SK-N-SH (cell line): ENCODE results near the gene KLHL35.

Experiments
- CHD2 ChIP-seq: fragments of 150-350 bp; IDR thresholded peaks from 2 replicates; pipeline ENCODE4 v1.6.1; 2018; ENCODE audit warnings: low read length; ENCODE audit not compliant: partially characterized antibody
- EP300 ChIP-seq, 2 experiments: IDR thresholded peaks; 2 replicates each; pipeline versions ENCODE4 v1.4.0 to v1.6.1; 2012; ENCODE audit warnings: borderline replicate concordance in 1 of 2, low read depth in 1 of 2, low read length in 1 of 2
- GABPA ChIP-seq: IDR thresholded peaks from 2 replicates; pipeline ENCODE4 v1.4.0; 2012; ENCODE audit warnings: low read depth, mild to moderate bottlenecking
- JUND ChIP-seq: IDR thresholded peaks from 2 replicates; pipeline ENCODE4 v1.4.0; 2012
- NRF1 ChIP-seq: IDR thresholded peaks from 2 replicates; pipeline ENCODE4 v1.6.1; 2012; ENCODE audit warnings: low read depth, mild to moderate bottlenecking, low read length
- RAD21 ChIP-seq: IDR thresholded peaks from 2 replicates; pipeline ENCODE4 v1.6.1; 2012; ENCODE audit warnings: mild to moderate bottlenecking, low read length
- SMC3 ChIP-seq: IDR thresholded peaks from 2 replicates; pipeline ENCODE4 v1.6.1; 2012; ENCODE audit warnings: low read depth, low read length, improper control_type of control experiment
- YY1 ChIP-seq: IDR thresholded peaks from 2 replicates; pipeline ENCODE4 v1.4.0; 2012; ENCODE audit warnings: low read depth, mild to moderate bottlenecking
- TF ChIP-seq, protein P1 (sequence below): IDR thresholded peaks from 2 replicates; pipeline ENCODE4 v1.6.1; 2012; ENCODE audit warnings: mild to moderate bottlenecking, low read depth, low read length, moderate library complexity
- TF ChIP-seq, protein P2 (sequence below): fragments of 200-600 bp; sonication (generic); IDR thresholded peaks from 2 replicates; pipeline ENCODE4 v1.6.1; 2017; ENCODE audit warnings: antibody characterized with exemption, mild to moderate bottlenecking, moderate library complexity

DNA sequence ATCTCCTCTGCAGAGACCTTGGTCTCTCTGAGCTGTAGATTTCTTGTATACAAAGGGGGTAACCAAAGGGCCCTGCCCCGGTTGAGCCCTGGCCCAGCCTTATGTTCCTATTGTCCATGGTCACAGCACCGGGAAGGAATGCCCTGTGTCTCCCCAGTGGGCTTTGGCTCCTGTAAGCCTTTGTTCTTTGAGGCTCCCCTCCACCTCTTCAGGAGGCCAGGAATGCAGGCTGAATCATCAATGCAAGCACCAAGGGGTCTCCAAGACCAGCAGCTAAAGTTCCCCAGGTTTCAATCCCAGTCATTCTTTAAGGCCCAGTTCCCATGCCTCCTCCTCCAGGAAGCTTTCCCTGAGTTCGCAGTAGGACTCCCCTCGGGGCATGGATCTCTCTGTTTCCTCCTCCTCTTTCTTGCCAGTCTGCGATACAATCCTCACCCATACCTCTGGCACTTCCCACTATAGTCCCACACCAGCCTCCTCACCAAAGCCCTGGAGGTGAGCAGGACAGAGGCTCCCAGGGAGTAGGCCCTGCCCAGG is 29.2 kb upstream of the KLHL35 start:
- TF ChIP-seq, protein P1, sequence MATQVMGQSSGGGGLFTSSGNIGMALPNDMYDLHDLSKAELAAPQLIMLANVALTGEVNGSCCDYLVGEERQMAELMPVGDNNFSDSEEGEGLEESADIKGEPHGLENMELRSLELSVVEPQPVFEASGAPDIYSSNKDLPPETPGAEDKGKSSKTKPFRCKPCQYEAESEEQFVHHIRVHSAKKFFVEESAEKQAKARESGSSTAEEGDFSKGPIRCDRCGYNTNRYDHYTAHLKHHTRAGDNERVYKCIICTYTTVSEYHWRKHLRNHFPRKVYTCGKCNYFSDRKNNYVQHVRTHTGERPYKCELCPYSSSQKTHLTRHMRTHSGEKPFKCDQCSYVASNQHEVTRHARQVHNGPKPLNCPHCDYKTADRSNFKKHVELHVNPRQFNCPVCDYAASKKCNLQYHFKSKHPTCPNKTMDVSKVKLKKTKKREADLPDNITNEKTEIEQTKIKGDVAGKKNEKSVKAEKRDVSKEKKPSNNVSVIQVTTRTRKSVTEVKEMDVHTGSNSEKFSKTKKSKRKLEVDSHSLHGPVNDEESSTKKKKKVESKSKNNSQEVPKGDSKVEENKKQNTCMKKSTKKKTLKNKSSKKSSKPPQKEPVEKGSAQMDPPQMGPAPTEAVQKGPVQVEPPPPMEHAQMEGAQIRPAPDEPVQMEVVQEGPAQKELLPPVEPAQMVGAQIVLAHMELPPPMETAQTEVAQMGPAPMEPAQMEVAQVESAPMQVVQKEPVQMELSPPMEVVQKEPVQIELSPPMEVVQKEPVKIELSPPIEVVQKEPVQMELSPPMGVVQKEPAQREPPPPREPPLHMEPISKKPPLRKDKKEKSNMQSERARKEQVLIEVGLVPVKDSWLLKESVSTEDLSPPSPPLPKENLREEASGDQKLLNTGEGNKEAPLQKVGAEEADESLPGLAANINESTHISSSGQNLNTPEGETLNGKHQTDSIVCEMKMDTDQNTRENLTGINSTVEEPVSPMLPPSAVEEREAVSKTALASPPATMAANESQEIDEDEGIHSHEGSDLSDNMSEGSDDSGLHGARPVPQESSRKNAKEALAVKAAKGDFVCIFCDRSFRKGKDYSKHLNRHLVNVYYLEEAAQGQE: no peak
- TF ChIP-seq JUND: no peak
- TF ChIP-seq, protein P2, sequence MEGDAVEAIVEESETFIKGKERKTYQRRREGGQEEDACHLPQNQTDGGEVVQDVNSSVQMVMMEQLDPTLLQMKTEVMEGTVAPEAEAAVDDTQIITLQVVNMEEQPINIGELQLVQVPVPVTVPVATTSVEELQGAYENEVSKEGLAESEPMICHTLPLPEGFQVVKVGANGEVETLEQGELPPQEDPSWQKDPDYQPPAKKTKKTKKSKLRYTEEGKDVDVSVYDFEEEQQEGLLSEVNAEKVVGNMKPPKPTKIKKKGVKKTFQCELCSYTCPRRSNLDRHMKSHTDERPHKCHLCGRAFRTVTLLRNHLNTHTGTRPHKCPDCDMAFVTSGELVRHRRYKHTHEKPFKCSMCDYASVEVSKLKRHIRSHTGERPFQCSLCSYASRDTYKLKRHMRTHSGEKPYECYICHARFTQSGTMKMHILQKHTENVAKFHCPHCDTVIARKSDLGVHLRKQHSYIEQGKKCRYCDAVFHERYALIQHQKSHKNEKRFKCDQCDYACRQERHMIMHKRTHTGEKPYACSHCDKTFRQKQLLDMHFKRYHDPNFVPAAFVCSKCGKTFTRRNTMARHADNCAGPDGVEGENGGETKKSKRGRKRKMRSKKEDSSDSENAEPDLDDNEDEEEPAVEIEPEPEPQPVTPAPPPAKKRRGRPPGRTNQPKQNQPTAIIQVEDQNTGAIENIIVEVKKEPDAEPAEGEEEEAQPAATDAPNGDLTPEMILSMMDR: no peak
- TF ChIP-seq GABPA: no peak
- no peak for TF ChIP-seq NRF1
- TF ChIP-seq EP300 (IDR thresholded peaks at IDR 0.05; ENCODE audit: borderline replicate concordance in 1 of 2, low read depth in 1 of 2, low read length in 1 of 2): no peak
- TF ChIP-seq YY1: no peak
- no peak for TF ChIP-seq CHD2
- TF ChIP-seq SMC3: no peak
- no peak for TF ChIP-seq RAD21
